ENCODE data around the gene AP1G1.
"Not testable (repeated sequence)": the region's sequence is repeated elsewhere in the genome, so short reads cannot be mapped to it uniquely, and the experiment has no call there.

AP1G1 gene

GRCh38 chr16:71808593-71809459 is at the start of gene AP1G1:
AP1G1 (minus strand) TSS chr16:71808834; CDS start chr16:71789479, 19,355 bp downstream.
- peak; percentile 84 for DNase-seq

GRCh38 chr16:71855937-71856662 is 47.5 kb upstream of the AP1G1 start:
- DNase-seq: no peak

- DNase-seq: no peak
Measured at GRCh38 chr16:71854369-71854948, 45.8 kb upstream of the AP1G1 start.

- no peak for DNase-seq
Measured at GRCh38 chr16:71853413-71853812, 44.8 kb upstream of the AP1G1 start.

GRCh38 chr16:71852561-71852960 is 43.9 kb upstream of the AP1G1 start:
- DNase-seq: no peak

- no peak for DNase-seq
Measured at GRCh38 chr16:71852158-71852557, 43.5 kb upstream of the AP1G1 start.

GRCh38 chr16:71851746-71852145 is 43.1 kb upstream of the AP1G1 start:
- DNase-seq: no peak

- no peak for DNase-seq
Measured at GRCh38 chr16:71848622-71849021, 40.0 kb upstream of the AP1G1 start.

- DNase-seq: no peak
Measured at GRCh38 chr16:71847096-71847495, 38.5 kb upstream of the AP1G1 start.

- DNase-seq: no peak
Measured at GRCh38 chr16:71846431-71846830, 37.8 kb upstream of the AP1G1 start.

GRCh38 chr16:71845639-71846430 is 37.2 kb upstream of the AP1G1 start, which contains the start of gene ATXN1L:
ATXN1L (plus strand) TSS chr16:71845976; CDS start chr16:71849741, 3,765 bp downstream.
- DNase-seq: peak; percentile 90

- no peak for DNase-seq
Measured at GRCh38 chr16:71843572-71843971, 34.9 kb upstream of the AP1G1 start.

GRCh38 chr16:71840052-71840451 is 31.4 kb upstream of the AP1G1 start:
- DNase-seq: no peak

GRCh38 chr16:71837150-71837549 is 28.5 kb upstream of the AP1G1 start:
- DNase-seq: no peak

- no peak for DNase-seq
Measured at GRCh38 chr16:71834291-71834690, 25.7 kb upstream of the AP1G1 start.

GRCh38 chr16:71832112-71832511 is 23.5 kb upstream of the AP1G1 start:
- not testable (repeated sequence) for DNase-seq

GRCh38 chr16:71831698-71832097 is 23.1 kb upstream of the AP1G1 start:
- DNase-seq: not testable (repeated sequence)

- no peak for DNase-seq
Measured at GRCh38 chr16:71830359-71830758, 21.7 kb upstream of the AP1G1 start.

- DNase-seq: no peak
Measured at GRCh38 chr16:71826533-71827017, 17.9 kb upstream of the AP1G1 start.

GRCh38 chr16:71817155-71817500 is 8.5 kb upstream of the AP1G1 start:
- not testable (repeated sequence) for DNase-seq

- no peak for DNase-seq
Measured at GRCh38 chr16:71811261-71811803, 2.7 kb upstream of the AP1G1 start.

GRCh38 chr16:71810155-71810530 is 1.5 kb upstream of the AP1G1 start:
- not testable (repeated sequence) for DNase-seq

Data from NCI-H2107 (cell line).